22Rv1 (cell line): ENCODE data around the gene PACC1.
A peak's percentile ranks its signal among the peaks of the same experiment; 100 is the strongest.

ENCODE experiments used
- H3K27ac ChIP-seq: fragments of 450-650 bp; 2 replicates; pipeline ENCODE4 v1.5.1; 2017
- CTCF ChIP-seq: fragments of 450-650 bp; IDR thresholded peaks from 2 replicates; pipeline ENCODE4 v1.5.1; 2017; ENCODE audit warnings: mild to moderate bottlenecking
- ZFX ChIP-seq: fragments of 450-650 bp; IDR thresholded peaks from 2 replicates; pipeline ENCODE4 v1.6.1; 2017; ENCODE audit warnings: antibody characterized with exemption, borderline replicate concordance

Gene PACC1

GRCh38 chr1:212433577-212434462 is 19.1 kb upstream of the PACC1 start:
- H3K27ac ChIP-seq = no peak overlapping the region
- no peak for TF ChIP-seq CTCF
- TF ChIP-seq ZFX = no peak

DNA sequence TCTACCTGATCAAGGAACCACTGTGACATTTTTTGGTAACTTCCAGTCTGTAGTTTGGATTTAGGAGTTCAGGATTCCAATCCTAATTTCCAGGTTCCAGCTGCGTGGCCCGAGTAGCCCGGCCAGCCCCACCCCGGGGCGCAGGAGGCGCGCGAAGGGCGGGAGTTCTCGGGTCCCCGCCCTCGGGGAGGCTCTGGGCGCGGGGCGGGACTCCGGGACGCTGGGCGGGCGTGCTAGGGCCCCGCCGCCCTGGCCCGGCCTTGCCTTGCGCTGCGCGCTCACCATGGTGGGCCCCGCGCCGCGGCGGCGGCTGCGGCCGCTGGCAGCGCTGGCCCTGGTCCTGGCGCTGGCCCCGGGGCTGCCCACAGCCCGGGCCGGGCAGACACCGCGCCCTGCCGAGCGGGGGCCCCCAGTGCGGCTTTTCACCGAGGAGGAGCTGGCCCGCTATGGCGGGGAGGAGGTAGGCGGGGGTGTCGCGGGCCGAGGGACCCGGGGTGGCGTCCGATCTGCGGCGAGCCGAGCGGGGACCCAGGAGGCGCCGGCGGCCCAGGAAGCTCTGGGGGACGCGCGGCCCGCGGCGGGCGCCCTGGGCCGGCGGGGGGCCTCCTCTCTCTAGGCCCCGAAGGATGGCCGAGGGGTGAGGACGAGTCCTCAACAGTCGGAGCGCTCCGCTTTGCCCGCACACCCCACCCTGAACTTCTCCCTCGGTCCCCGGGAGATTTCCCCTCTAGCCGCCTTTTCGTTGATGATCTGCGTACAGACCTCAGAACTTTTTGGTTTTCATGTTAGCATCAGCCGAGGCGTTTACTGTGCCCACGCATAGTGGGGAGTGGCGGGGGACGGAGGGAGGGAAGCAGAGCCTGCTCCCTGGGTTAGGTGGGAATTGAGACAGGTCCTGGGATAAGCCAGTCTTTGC is 18.2 kb upstream of the PACC1 start, which contains the start of gene NENF:
TSS of gene NENF (plus strand) at position 260 of the 916 bp plus-strand sequence. CDS start at position 284, 24 bp downstream.
- H3K27ac ChIP-seq = peak within 1 kb of the TSS; percentile 26; the same call in 1 of the 2 replicates
- TF ChIP-seq CTCF (0 out of 2 replicates have a peak, but pooled peaks have one; percentile 10), ZFX (no peak)

- TF ChIP-seq ZFX (no peak), CTCF (no peak)
- H3K27ac ChIP-seq = peak overlapping the region; percentile 26; the same call in 1 of the 2 replicates
These were observed 17.6 kb upstream of the PACC1 start for GRCh38 chr1:212432272-212432660.

DNA sequence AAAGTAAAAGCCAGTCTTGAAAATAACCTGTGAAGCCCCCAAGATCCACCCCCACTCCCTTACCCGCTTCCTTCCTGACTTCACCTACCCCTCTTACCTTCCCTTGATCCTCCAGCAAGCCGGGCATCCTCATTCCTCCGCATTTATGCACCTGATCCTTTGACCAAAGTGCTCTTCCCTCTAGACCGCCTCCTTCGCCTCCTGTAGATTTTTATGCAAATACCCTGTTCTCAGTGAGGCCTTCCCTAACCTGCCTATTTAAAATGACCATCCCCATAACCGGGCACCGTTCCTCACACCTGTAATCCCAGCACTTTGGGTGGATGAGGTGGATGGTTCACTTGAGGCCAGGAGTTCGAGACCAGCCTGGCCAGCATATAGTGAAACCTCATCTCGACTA is 17.0 kb upstream of the PACC1 start:
- TF ChIP-seq ZFX (no peak), CTCF (no peak)
- H3K27ac ChIP-seq = no peak overlapping the region

DNA sequence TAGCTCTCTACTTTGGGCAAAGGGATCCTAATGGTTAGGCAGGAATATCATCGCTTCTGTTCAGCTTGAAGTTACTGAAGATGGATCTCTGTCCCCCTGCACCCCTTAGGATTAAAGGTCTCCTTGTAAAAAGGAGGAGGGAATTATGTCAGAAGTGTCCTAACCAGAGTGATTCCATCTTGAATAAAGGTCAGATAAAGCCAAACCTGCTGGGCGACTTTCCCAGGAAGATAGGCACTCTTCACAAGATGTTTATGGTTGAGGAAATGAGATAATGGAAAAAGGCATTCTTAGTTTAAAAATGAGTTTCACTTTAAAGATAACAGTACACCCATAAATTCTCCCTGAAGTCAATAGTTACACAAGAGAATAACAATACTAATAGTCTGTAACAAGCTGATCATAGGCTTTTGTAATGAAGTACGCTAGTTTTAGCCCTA is 16.3 kb upstream of the PACC1 start:
- TF ChIP-seq ZFX (no peak), CTCF (no peak)
- H3K27ac ChIP-seq = no peak overlapping the region

DNA sequence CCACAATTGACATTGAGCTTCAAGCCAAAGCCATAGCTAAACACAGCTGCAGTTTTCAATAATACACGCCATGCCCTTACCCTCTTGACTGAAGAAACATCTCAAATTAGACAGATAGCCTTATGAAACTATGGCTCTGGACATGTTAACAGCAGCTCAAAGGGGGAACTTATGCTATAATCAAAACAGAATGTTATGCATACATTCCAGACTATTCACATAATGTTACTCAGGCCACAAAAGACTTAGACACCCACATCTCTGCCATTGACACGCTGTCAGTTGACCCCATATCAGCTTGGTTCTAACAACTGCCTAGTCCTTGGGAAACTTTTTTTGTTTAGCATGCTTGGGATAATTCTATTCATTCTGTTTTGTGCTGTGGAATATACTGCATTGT is 15.7 kb upstream of the PACC1 start:
- no peak for TF ChIP-seq ZFX
- no peak for TF ChIP-seq CTCF
- H3K27ac ChIP-seq = no peak overlapping the region
